ENCODE data around the gene AMN.
A peak's percentile ranks its signal among the peaks of the same experiment; 100 is the strongest.

AMN gene

GRCh38 chr14:102928412-102929240, 6.2 kb downstream of the AMN start:
- ChIA-PET CTCF (no interaction called here), POLR2A (interaction anchor here (0.5 kb wide), 1 partner anchor 17 kb away, joined by 3 read pairs; no protein-coding TSS in a partner anchor)
- H3K36me3 ChIP-seq (ENCODE audit: control insufficient read depth in 4 of 4, insufficient read depth in 4 of 4, low read length in 3 of 4), result peaks cover 0 to 2% (median 1%) of the 10 kb centered on the region in 4 experiments
- WGBS (ENCODE audit: insufficient coverage), result 5% methylated on average over 72 of the region's 94 CpGs
- no peak overlapping the region for H3K27ac ChIP-seq (ENCODE audit: insufficient read depth in 1 of 2, low read depth in 1 of 2, low read length in 2 of 2, poor library complexity in 1 of 2, severe bottlenecking in 2 of 2)
- peak; percentile 80 to 90 (median 89) for DNase-seq
- peak overlapping the region; percentile 40 to 78 (median 69) for H3K4me3 ChIP-seq (ENCODE audit: control insufficient read depth in 1 of 7, extremely low read depth in 1 of 7, insufficient read depth in 4 of 7, low read depth in 2 of 7, low read length in 6 of 7)
- H3K27me3 ChIP-seq (replicated peaks in 2 of 5; ENCODE audit: control insufficient read depth in 4 of 5, insufficient read depth in 5 of 5, low read length in 4 of 5), result peaks cover 0 to 75% (median 34%) of the 10 kb centered on the region in 5 experiments
- H3K9me3 ChIP-seq (ENCODE audit: control extremely low read depth in 1 of 5, control insufficient read depth in 4 of 5, insufficient read depth in 2 of 5, low read depth in 1 of 5, low read length in 4 of 5), result no peaks in the 10 kb centered on the region
- peaks cover 0 to 31% (median 25%) of the 10 kb centered on the region in 4 experiments for H3K4me1 ChIP-seq (ENCODE audit: control extremely low read depth in 1 of 4, control insufficient read depth in 4 of 4, insufficient read depth in 4 of 4, low read length in 3 of 4)

GRCh38 chr14:102929241-102930137, 7.0 kb downstream of the AMN start:
- Histone ChIP-seq H3K4me3 (ENCODE audit: control insufficient read depth in 1 of 7, extremely low read depth in 1 of 7, insufficient read depth in 4 of 7, low read depth in 2 of 7, low read length in 6 of 7) (peak overlapping the region in 5 of 7 experiments; percentile 19 to 78 (median 53)), H3K27me3 (replicated peaks in 2 of 5; ENCODE audit: control insufficient read depth in 4 of 5, insufficient read depth in 5 of 5, low read length in 4 of 5) (peaks cover 0 to 66% (median 29%) of the 10 kb centered on the region in 5 experiments)

DNA sequence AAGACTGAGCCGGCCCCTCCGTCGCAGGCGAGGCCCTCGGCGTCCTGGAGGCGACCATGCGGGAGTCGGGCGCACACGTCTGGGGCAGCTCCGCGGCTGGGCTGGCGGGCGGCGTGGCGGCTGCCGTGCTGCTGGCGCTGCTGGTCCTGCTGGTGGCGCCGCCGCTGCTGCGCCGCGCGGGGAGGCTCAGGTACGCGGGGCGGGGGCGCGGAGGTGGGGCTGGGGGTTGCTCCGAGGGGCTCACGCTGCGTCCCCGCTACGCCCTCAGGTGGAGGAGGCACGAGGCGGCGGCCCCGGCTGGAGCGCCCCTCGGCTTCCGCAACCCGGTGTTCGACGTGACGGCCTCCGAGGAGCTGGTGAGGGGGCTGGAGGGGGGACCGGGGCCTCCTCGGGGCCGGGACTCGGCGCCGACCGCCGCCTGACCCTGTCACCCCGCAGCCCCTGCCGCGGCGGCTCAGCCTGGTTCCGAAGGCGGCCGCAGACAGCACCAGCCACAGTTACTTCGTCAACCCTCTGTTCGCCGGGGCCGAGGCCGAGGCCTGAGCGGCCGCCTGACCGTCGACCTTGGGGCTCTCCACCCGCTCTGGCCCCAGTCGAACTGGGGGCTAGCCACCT, 7.8 kb downstream of the AMN start:
- H3K27ac ChIP-seq (ENCODE audit: insufficient read depth in 1 of 2, low read depth in 1 of 2, low read length in 2 of 2, poor library complexity in 1 of 2, severe bottlenecking in 2 of 2), result no peak overlapping the region
- ChIA-PET POLR2A (interaction anchor here (0.6 kb wide), 1 partner anchor 72 kb away, joined by 3 read pairs; no protein-coding TSS in a partner anchor), CTCF (interaction anchor here (1.6 kb wide), 1 partner anchor 236 kb away, joined by 6 read pairs; no protein-coding TSS in a partner anchor)
- H3K4me1 ChIP-seq (ENCODE audit: control extremely low read depth in 1 of 4, control insufficient read depth in 4 of 4, insufficient read depth in 4 of 4, low read length in 3 of 4), result peaks cover 0 to 29% (median 25%) of the 10 kb centered on the region in 4 experiments
- H3K9me3 ChIP-seq (ENCODE audit: control extremely low read depth in 1 of 5, control insufficient read depth in 4 of 5, insufficient read depth in 2 of 5, low read depth in 1 of 5, low read length in 4 of 5), result no peaks in the 10 kb centered on the region
- peaks cover 0 to 59% (median 26%) of the 10 kb centered on the region in 5 experiments for H3K27me3 ChIP-seq (replicated peaks in 2 of 5; ENCODE audit: control insufficient read depth in 4 of 5, insufficient read depth in 5 of 5, low read length in 4 of 5)
- DNase-seq, result peak in 2 of 3 donors; percentile 28 to 45
- H3K36me3 ChIP-seq (ENCODE audit: control insufficient read depth in 4 of 4, insufficient read depth in 4 of 4, low read length in 3 of 4), result peaks cover 0 to 2% (median 1%) of the 10 kb centered on the region in 4 experiments
- peak overlapping the region in 4 of 7 experiments; percentile 19 to 69 (median 30) for H3K4me3 ChIP-seq (ENCODE audit: control insufficient read depth in 1 of 7, extremely low read depth in 1 of 7, insufficient read depth in 4 of 7, low read depth in 2 of 7, low read length in 6 of 7)
- 13% methylated on average over 54 of the region's 74 CpGs for WGBS (ENCODE audit: insufficient coverage)

More at GRCh38 chr14:102929241-102930137, 7.0 kb downstream of the AMN start:
- 5% methylated on average over 91 of the region's 94 CpGs for WGBS (ENCODE audit: insufficient coverage)
- Histone ChIP-seq H3K36me3 (ENCODE audit: control insufficient read depth in 4 of 4, insufficient read depth in 4 of 4, low read length in 3 of 4) (peaks cover 0 to 2% (median 1%) of the 10 kb centered on the region in 4 experiments), H3K4me1 (ENCODE audit: control extremely low read depth in 1 of 4, control insufficient read depth in 4 of 4, insufficient read depth in 4 of 4, low read length in 3 of 4) (peaks cover 0 to 29% (median 25%) of the 10 kb centered on the region in 4 experiments), H3K27ac (ENCODE audit: insufficient read depth in 1 of 2, low read depth in 1 of 2, low read length in 2 of 2, poor library complexity in 1 of 2, severe bottlenecking in 2 of 2) (no peak overlapping the region), H3K9me3 (ENCODE audit: control extremely low read depth in 1 of 5, control insufficient read depth in 4 of 5, insufficient read depth in 2 of 5, low read depth in 1 of 5, low read length in 4 of 5) (no peaks in the 10 kb centered on the region)
- CTCF ChIA-PET, result interaction anchor here (1.6 kb wide), 1 partner anchor 235 kb away, joined by 6 read pairs; no protein-coding TSS in a partner anchor
- DNase-seq, result peak in 1 of 3 donors; percentile 16
- POLR2A ChIA-PET, result no interaction called here

- CTCF ChIA-PET, result interaction anchor here (0.7 to 1.6 kb wide), 3 partner anchors 11 to 237 kb away, joined by 3 to 6 read pairs (median 3); no protein-coding TSS in a partner anchor
- H3K4me3 ChIP-seq (ENCODE audit: control insufficient read depth in 1 of 7, extremely low read depth in 1 of 7, insufficient read depth in 4 of 7, low read depth in 2 of 7, low read length in 6 of 7), result no peak overlapping the region
- peaks cover 0 to 2% (median 1%) of the 10 kb centered on the region in 4 experiments for H3K36me3 ChIP-seq (ENCODE audit: control insufficient read depth in 4 of 4, insufficient read depth in 4 of 4, low read length in 3 of 4)
- peaks cover 0 to 52% (median 24%) of the 10 kb centered on the region in 5 experiments for H3K27me3 ChIP-seq (replicated peaks in 2 of 5; ENCODE audit: control insufficient read depth in 4 of 5, insufficient read depth in 5 of 5, low read length in 4 of 5)
- POLR2A ChIA-PET, result interaction anchor here (0.6 kb wide), 1 partner anchor 72 kb away, joined by 3 read pairs; no protein-coding TSS in a partner anchor
- no peaks in the 10 kb centered on the region for H3K9me3 ChIP-seq (ENCODE audit: control extremely low read depth in 1 of 5, control insufficient read depth in 4 of 5, insufficient read depth in 2 of 5, low read depth in 1 of 5, low read length in 4 of 5)
- no peak for DNase-seq
- 92% methylated on average over 32 of the region's 34 CpGs for WGBS (ENCODE audit: insufficient coverage)
- H3K4me1 ChIP-seq (ENCODE audit: control extremely low read depth in 1 of 4, control insufficient read depth in 4 of 4, insufficient read depth in 4 of 4, low read length in 3 of 4), result peaks cover 0 to 29% (median 25%) of the 10 kb centered on the region in 4 experiments
- H3K27ac ChIP-seq (ENCODE audit: insufficient read depth in 1 of 2, low read depth in 1 of 2, low read length in 2 of 2, poor library complexity in 1 of 2, severe bottlenecking in 2 of 2), result no peak overlapping the region
Measured at GRCh38 chr14:102930753-102931579, 8.5 kb downstream of the AMN start.

GRCh38 chr14:102931580-102932285, 9.3 kb downstream of the AMN start:
- peaks cover 0 to 29% (median 25%) of the 10 kb centered on the region in 4 experiments for H3K4me1 ChIP-seq (ENCODE audit: control extremely low read depth in 1 of 4, control insufficient read depth in 4 of 4, insufficient read depth in 4 of 4, low read length in 3 of 4)
- ChIA-PET CTCF (interaction anchor here (0.6 to 1.6 kb wide), 4 partner anchors 11 to 237 kb away, joined by 3 to 6 read pairs (median 3); no protein-coding TSS in a partner anchor), POLR2A (no interaction called here)
- H3K27ac ChIP-seq (ENCODE audit: insufficient read depth in 1 of 2, low read depth in 1 of 2, low read length in 2 of 2, poor library complexity in 1 of 2, severe bottlenecking in 2 of 2), result no peak overlapping the region
- H3K4me3 ChIP-seq (ENCODE audit: control insufficient read depth in 1 of 7, extremely low read depth in 1 of 7, insufficient read depth in 4 of 7, low read depth in 2 of 7, low read length in 6 of 7), result no peak overlapping the region
- peaks cover 0 to 44% (median 22%) of the 10 kb centered on the region in 5 experiments for H3K27me3 ChIP-seq (replicated peaks in 2 of 5; ENCODE audit: control insufficient read depth in 4 of 5, insufficient read depth in 5 of 5, low read length in 4 of 5)
- no peak for DNase-seq
- H3K36me3 ChIP-seq (ENCODE audit: control insufficient read depth in 4 of 4, insufficient read depth in 4 of 4, low read length in 3 of 4), result peaks cover 0 to 2% (median 1%) of the 10 kb centered on the region in 4 experiments
- no peaks in the 10 kb centered on the region for H3K9me3 ChIP-seq (ENCODE audit: control extremely low read depth in 1 of 5, control insufficient read depth in 4 of 5, insufficient read depth in 2 of 5, low read depth in 1 of 5, low read length in 4 of 5)
- over 99% methylated on average over 11 of the region's 12 CpGs for WGBS (ENCODE audit: insufficient coverage)

Data from common myeloid progenitor, CD34-positive (primary cell).